Astrocyte of the cerebellum (primary cell): ENCODE measurements around the gene SLC35G6.

Experiments used
- DNase-seq: peaks from one replicate; pipeline ENCODE4 v3.0.0-alpha.2; 2011; ENCODE audit warnings: low read depth
- H3K4me3 ChIP-seq: 2 replicates; pipeline ENCODE4 v1.5.1; 2011; ENCODE audit warnings: mild to moderate bottlenecking, low read depth, low read length, moderate library complexity
- CTCF ChIP-seq: IDR thresholded peaks from 2 replicates; pipeline ENCODE4 v1.5.1; 2012; ENCODE audit warnings: low read length, low read depth, moderate library complexity, mild to moderate bottlenecking; ENCODE audit errors: missing control alignments
- in situ Hi-C: cut with HindIII; loops from 2 replicates; pipeline ENCODE4 v1.10.0; 2017; ENCODE audit warnings: low sequenced_read_pairs

The SLC35G6 gene

GRCh38 chr17:7496470-7497183 is 15.4 kb downstream of the SLC35G6 start:
- no peak for TF ChIP-seq CTCF
- no peak for DNase-seq
- in situ Hi-C loops = no loop called here
- H3K4me3 ChIP-seq = no peak overlapping the region

GRCh38 chr17:7497228-7497627 is 16.0 kb downstream of the SLC35G6 start:
- in situ Hi-C loops = no loop called here
- DNase-seq = no peak
- TF ChIP-seq CTCF = no peak
- no peak overlapping the region for H3K4me3 ChIP-seq

- no peak overlapping the region for H3K4me3 ChIP-seq
- in situ Hi-C loops = no loop called here
- TF ChIP-seq CTCF = no peak
- no peak for DNase-seq
Measured at GRCh38 chr17:7497636-7498035, 16.4 kb downstream of the SLC35G6 start.

- in situ Hi-C loops = no loop called here
Measured at GRCh38 chr17:7499161-7499560, 17.9 kb downstream of the SLC35G6 start.

GRCh38 chr17:7501729-7502128 is 20.5 kb downstream of the SLC35G6 start:
- in situ Hi-C loops = no loop called here
- DNase-seq = no peak
- TF ChIP-seq CTCF = no peak
- H3K4me3 ChIP-seq = no peak overlapping the region

More at GRCh38 chr17:7499161-7499560, 17.9 kb downstream of the SLC35G6 start:
- H3K4me3 ChIP-seq = no peak overlapping the region
- TF ChIP-seq CTCF = no peak
- no peak for DNase-seq

- DNase-seq = no peak
- in situ Hi-C loops = no loop called here
- TF ChIP-seq CTCF = no peak
- no peak overlapping the region for H3K4me3 ChIP-seq
Measured at GRCh38 chr17:7502171-7502847, 21.1 kb downstream of the SLC35G6 start.
